SK-N-SH (cell line): ENCODE results near the gene ADCY5. TPM values are rescaled to one million over a fixed set of nuclear protein-coding genes. Genes with fewer than 3 reads are reported as not detected.

Experiments used
- CTCF ChIA-PET: fragments of 300-600, 350-600 bp; formaldehyde crosslinking; extraction: SDS; loops from one replicate; lab custom pipeline; 2021; lab: Yijun Ruan, JAX
- POLR2A ChIA-PET: fragments of 350-600 bp; sonication (Branson Sonifier 250); formaldehyde crosslinking; extraction: SDS; loops from one replicate; lab custom pipeline; 2020; ENCODE audit warnings: antibody characterized with exemption, inconsistent platforms; lab: Yijun Ruan, JAX
- DNase-seq: peaks from one replicate; pipeline ENCODE4 v3.0.0; 2012
- H2AFZ ChIP-seq: fragments of 200-600 bp; sonication (generic); 2 replicates; pipeline ENCODE4 v1.8.1; 2016; ENCODE audit warnings: antibody characterized with exemption, mild to moderate bottlenecking, low read depth
- H3F3A ChIP-seq: fragments of 200-600 bp; sonication (generic); replicated peaks from 2 replicates; pipeline ENCODE3; 2016; ENCODE audit warnings: antibody characterized with exemption, mild to moderate bottlenecking; ENCODE audit not compliant: insufficient read depth
- H3K27ac ChIP-seq, 2 experiments: fragments of 200-500 bp in 1 of 2; fragments of 200-600 bp in 1 of 2; sonication (Bioruptor generic) in 1 of 2; sonication (generic), shearing (Covaris generic) in 1 of 2; 2 replicates each; pipeline versions ENCODE4 v1.5.1 to v1.6.1; 2014 to 2016; ENCODE audit warnings: low read depth in 2 of 2, inconsistent platforms in 1 of 2, low read length in 1 of 2, mild to moderate bottlenecking in 1 of 2, mixed read lengths in 1 of 2
- H3K27me3 ChIP-seq: fragments of 200-600 bp; sonication (generic), shearing (Covaris generic); 2 replicates; pipeline ENCODE4 v1.6.1; 2016; ENCODE audit warnings: mixed run types; ENCODE audit not compliant: insufficient read depth
- H3K36me3 ChIP-seq, 2 experiments: fragments of 200-500 bp in 1 of 2; fragments of 200-600 bp in 1 of 2; sonication (Bioruptor generic) in 1 of 2; sonication (generic) in 1 of 2; replicated peaks in 1 of 2; 2 replicates each; pipeline versions ENCODE3 to v1.5.1; 2014 to 2016; ENCODE audit warnings: low read length in 1 of 2, mild to moderate bottlenecking in 1 of 2; ENCODE audit not compliant: insufficient read depth in 2 of 2, control insufficient read depth in 1 of 2
- H3K4me1 ChIP-seq, 2 experiments: fragments of 200-500 bp in 1 of 2; fragments of 200-600 bp in 1 of 2; sonication (Bioruptor generic) in 1 of 2; sonication (generic), shearing (Covaris generic) in 1 of 2; 2 replicates each; pipeline versions ENCODE4 v1.5.1 to v1.6.1; 2014 to 2016; ENCODE audit warnings: low read depth in 1 of 2, low read length in 1 of 2, mixed run types in 1 of 2; ENCODE audit not compliant: insufficient read depth in 2 of 2, control insufficient read depth in 1 of 2
- H3K4me2 ChIP-seq: fragments of 200-600 bp; sonication (generic), shearing (Covaris generic); 2 replicates; pipeline ENCODE4 v1.6.1; 2017; ENCODE audit warnings: mixed run types
- H3K4me3 ChIP-seq, 2 experiments: fragments of 200-500 bp in 1 of 2; fragments of 200-600 bp in 1 of 2; sonication (Bioruptor generic) in 1 of 2; sonication (generic), shearing (Covaris generic) in 1 of 2; 2 replicates each; pipeline versions ENCODE4 v1.5.1 to v1.8.1; 2014 to 2016; ENCODE audit warnings: low read depth in 2 of 2, inconsistent platforms in 1 of 2, low read length in 1 of 2, mild to moderate bottlenecking in 1 of 2, mixed read lengths in 1 of 2, moderate library complexity in 1 of 2
- H3K79me2 ChIP-seq: fragments of 200-600 bp; sonication (generic); 2 replicates; pipeline ENCODE4 v1.8.1; 2017; ENCODE audit warnings: mild to moderate bottlenecking; ENCODE audit not compliant: insufficient read depth
- H3K9ac ChIP-seq: fragments of 200-600 bp; sonication (generic); 2 replicates; pipeline ENCODE4 v1.6.1; 2017; ENCODE audit warnings: mixed run types
- H3K9me2 ChIP-seq: fragments of 200-600 bp; sonication (generic); 2 replicates; pipeline ENCODE4 v1.6.1; 2017; ENCODE audit warnings: mixed run types
- H3K9me3 ChIP-seq: fragments of 200-600 bp; sonication (generic); 2 replicates; pipeline ENCODE4 v1.6.1; 2017; ENCODE audit warnings: mixed run types, mild to moderate bottlenecking, moderate library complexity
- H4K20me1 ChIP-seq: fragments of 200-600 bp; sonication (generic); 2 replicates; pipeline ENCODE4 v1.6.1; 2017; ENCODE audit warnings: mild to moderate bottlenecking, mixed run types; ENCODE audit not compliant: insufficient read depth
- CHD2 ChIP-seq: fragments of 150-350 bp; IDR thresholded peaks from 2 replicates; pipeline ENCODE4 v1.6.1; 2018; ENCODE audit warnings: low read length; ENCODE audit not compliant: partially characterized antibody
- EP300 ChIP-seq, 2 experiments: IDR thresholded peaks; 2 replicates each; pipeline versions ENCODE4 v1.4.0 to v1.6.1; 2012; ENCODE audit warnings: borderline replicate concordance in 1 of 2, low read depth in 1 of 2, low read length in 1 of 2
- EZH2phosphoT487 ChIP-seq: fragments of 200-600 bp; sonication (generic); IDR thresholded peaks from 2 replicates; pipeline ENCODE4 v1.6.1; 2017; ENCODE audit warnings: low read depth, mixed run types, mild to moderate bottlenecking, antibody characterized with exemption, moderate library complexity, borderline replicate concordance
- FOXJ3 ChIP-seq: sonication (generic); formaldehyde crosslinking; IDR thresholded peaks from 2 replicates; pipeline ENCODE4 v1.5.1; 2020; ENCODE audit warnings: mild to moderate bottlenecking, missing genetic modification reagents
- FOXM1 ChIP-seq: IDR thresholded peaks from 2 replicates; pipeline ENCODE4 v1.4.0; 2012; ENCODE audit warnings: low read depth, mild to moderate bottlenecking
- JUND ChIP-seq: IDR thresholded peaks from 2 replicates; pipeline ENCODE4 v1.4.0; 2012
- MXI1 ChIP-seq: IDR thresholded peaks from 2 replicates; pipeline ENCODE4 v1.6.1; 2012; ENCODE audit warnings: mild to moderate bottlenecking, low read depth, low read length, improper control_type of control experiment
- NFIC ChIP-seq: IDR thresholded peaks from 2 replicates; pipeline ENCODE4 v1.4.0; 2012; ENCODE audit warnings: borderline replicate concordance
- POLR2AphosphoS5 ChIP-seq: IDR thresholded peaks from 2 replicates; pipeline ENCODE4 v1.6.1; 2012; ENCODE audit warnings: low read depth, low read length
- RCOR1 ChIP-seq: fragments of 150-350 bp; IDR thresholded peaks from 2 replicates; pipeline ENCODE4 v1.6.1; 2017; ENCODE audit warnings: antibody characterized with exemption, low read length
- RXRA ChIP-seq: IDR thresholded peaks from 2 replicates; pipeline ENCODE4 v1.4.0; 2012; ENCODE audit warnings: low read depth, mild to moderate bottlenecking, borderline replicate concordance
- SMC3 ChIP-seq: IDR thresholded peaks from 2 replicates; pipeline ENCODE4 v1.6.1; 2012; ENCODE audit warnings: low read depth, low read length, improper control_type of control experiment
- TCF12 ChIP-seq: IDR thresholded peaks from 2 replicates; pipeline ENCODE4 v1.4.0; 2012
- YY1 ChIP-seq: IDR thresholded peaks from 2 replicates; pipeline ENCODE4 v1.4.0; 2012; ENCODE audit warnings: low read depth, mild to moderate bottlenecking
- WGBS: methylation state at CpG from one replicate; pipeline ENCODE4 v1.1.6; 2017; ENCODE audit warnings: low lambda C conversion rate; 5-methylcytosine and 5-hydroxymethylcytosine counted together
- polyA plus RNA-seq, 3 experiments: library from polyadenylated mRNA; depleted of rRNA; stranded (reverse); fragments of >200 nt; gene quantifications; 2 replicates each; pipeline ENCODE4 v1.2.3, GENCODE V29; 2012
- TF ChIP-seq, protein P1 (sequence below): fragments of 150-350 bp; IDR thresholded peaks from 2 replicates; pipeline ENCODE4 v1.6.1; 2016; ENCODE audit warnings: mild to moderate bottlenecking, low read depth, low read length
- TF ChIP-seq, protein P2 (sequence below): IDR thresholded peaks from 2 replicates; pipeline ENCODE4 v1.6.1; 2012; ENCODE audit warnings: mild to moderate bottlenecking, low read depth, low read length, moderate library complexity

The ADCY5 gene
- polyA plus RNA-seq, 1 of the 3 experiments (the other 2 are of a cell fraction): 0.21 TPM

DNA sequence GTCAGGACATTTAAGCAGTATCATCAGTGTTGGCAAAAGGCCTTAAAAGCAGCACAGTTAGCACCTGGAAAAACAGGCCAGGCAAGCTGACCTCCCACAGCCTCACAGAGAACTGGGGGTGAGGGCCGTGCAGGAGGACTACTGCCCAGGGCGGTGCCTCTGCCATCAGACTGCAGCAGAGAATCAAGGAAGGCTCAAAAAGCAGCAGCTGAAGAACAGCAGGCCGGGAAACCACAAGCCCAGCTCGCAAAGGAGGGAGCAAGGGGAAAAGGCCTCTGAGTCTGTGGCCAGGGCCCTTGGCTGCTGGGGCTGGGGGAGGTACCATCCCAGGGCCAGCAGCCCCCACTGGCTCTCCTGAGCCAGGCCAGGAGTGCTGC is 163.0 kb downstream of the ADCY5 start:
- Histone ChIP-seq H2AFZ (no peak overlapping the region), H3K9me2 (no peaks in the 10 kb centered on the region), H3K4me3 (no peak overlapping the region), H3K27ac (no peak overlapping the region), H3K9ac (no peak overlapping the region), H3K36me3 (no peaks in the 10 kb centered on the region), H3K4me2 (no peak overlapping the region), H3K79me2 (no peaks in the 10 kb centered on the region), H3K9me3 (no peaks in the 10 kb centered on the region), H3K27me3 (no peaks in the 10 kb centered on the region), H4K20me1 (peaks cover 7% of the 10 kb centered on the region; the same call in 1 of the 2 replicates), H3F3A (no peaks in the 10 kb centered on the region), H3K4me1 (no peaks in the 10 kb centered on the region; a peak in 1 of 4 replicates)
- ChIA-PET CTCF (interaction anchor here (0.7 to 1.7 kb wide), 7 partner anchors 9 to 282 kb away, joined by 3 to 4 read pairs (median 3); no protein-coding TSS in a partner anchor), POLR2A (no interaction called here)
- DNase-seq: no peak
- TF ChIP-seq JUND: no peak
- TF ChIP-seq, protein P1, sequence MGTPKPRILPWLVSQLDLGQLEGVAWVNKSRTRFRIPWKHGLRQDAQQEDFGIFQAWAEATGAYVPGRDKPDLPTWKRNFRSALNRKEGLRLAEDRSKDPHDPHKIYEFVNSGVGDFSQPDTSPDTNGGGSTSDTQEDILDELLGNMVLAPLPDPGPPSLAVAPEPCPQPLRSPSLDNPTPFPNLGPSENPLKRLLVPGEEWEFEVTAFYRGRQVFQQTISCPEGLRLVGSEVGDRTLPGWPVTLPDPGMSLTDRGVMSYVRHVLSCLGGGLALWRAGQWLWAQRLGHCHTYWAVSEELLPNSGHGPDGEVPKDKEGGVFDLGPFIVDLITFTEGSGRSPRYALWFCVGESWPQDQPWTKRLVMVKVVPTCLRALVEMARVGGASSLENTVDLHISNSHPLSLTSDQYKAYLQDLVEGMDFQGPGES: no peak
- TF ChIP-seq MXI1: no peak
- TF ChIP-seq, protein P2, sequence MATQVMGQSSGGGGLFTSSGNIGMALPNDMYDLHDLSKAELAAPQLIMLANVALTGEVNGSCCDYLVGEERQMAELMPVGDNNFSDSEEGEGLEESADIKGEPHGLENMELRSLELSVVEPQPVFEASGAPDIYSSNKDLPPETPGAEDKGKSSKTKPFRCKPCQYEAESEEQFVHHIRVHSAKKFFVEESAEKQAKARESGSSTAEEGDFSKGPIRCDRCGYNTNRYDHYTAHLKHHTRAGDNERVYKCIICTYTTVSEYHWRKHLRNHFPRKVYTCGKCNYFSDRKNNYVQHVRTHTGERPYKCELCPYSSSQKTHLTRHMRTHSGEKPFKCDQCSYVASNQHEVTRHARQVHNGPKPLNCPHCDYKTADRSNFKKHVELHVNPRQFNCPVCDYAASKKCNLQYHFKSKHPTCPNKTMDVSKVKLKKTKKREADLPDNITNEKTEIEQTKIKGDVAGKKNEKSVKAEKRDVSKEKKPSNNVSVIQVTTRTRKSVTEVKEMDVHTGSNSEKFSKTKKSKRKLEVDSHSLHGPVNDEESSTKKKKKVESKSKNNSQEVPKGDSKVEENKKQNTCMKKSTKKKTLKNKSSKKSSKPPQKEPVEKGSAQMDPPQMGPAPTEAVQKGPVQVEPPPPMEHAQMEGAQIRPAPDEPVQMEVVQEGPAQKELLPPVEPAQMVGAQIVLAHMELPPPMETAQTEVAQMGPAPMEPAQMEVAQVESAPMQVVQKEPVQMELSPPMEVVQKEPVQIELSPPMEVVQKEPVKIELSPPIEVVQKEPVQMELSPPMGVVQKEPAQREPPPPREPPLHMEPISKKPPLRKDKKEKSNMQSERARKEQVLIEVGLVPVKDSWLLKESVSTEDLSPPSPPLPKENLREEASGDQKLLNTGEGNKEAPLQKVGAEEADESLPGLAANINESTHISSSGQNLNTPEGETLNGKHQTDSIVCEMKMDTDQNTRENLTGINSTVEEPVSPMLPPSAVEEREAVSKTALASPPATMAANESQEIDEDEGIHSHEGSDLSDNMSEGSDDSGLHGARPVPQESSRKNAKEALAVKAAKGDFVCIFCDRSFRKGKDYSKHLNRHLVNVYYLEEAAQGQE: no peak
- TF ChIP-seq SMC3: no peak
- TF ChIP-seq EZH2phosphoT487: no peak
- TF ChIP-seq FOXJ3 (CRISPR knock-in tag): no peak
- TF ChIP-seq FOXM1: no peak
- TF ChIP-seq RCOR1: no peak
- no peak for TF ChIP-seq YY1
- TF ChIP-seq NFIC: no peak
- TF ChIP-seq TCF12: no peak
- no peak for TF ChIP-seq RXRA
- TF ChIP-seq CHD2: no peak
- no peak for TF ChIP-seq EP300 (IDR thresholded peaks at IDR 0.05; ENCODE audit: borderline replicate concordance in 1 of 2, low read depth in 1 of 2, low read length in 1 of 2)
- TF ChIP-seq POLR2AphosphoS5: no peak
- 58% methylated on average over 4 of the region's 4 CpGs for WGBS
